ENCODE results near the gene KLHL29. TPM values are rescaled to one million over a fixed set of nuclear protein-coding genes. Genes with fewer than 3 reads are reported as not detected.

The KLHL29 gene
- total RNA-seq, 1 experiment from 2014 or later, result 7.7 TPM

- intact Hi-C loops (cut with micrococcal nuclease; ENCODE audit: unreplicated experiment) (no loop called here), in situ Hi-C loops (cut with HindIII; ENCODE audit: low pct_unique_long_range_greater_than_20kb, low sequenced_read_pairs) (no loop called here)
- H3K36me3 ChIP-seq (ENCODE audit: control insufficient read depth, insufficient read depth, low read length), result no peaks in the 10 kb centered on the region
- H3K27me3 ChIP-seq (ENCODE audit: control insufficient read depth, insufficient read depth, low read length), result no peaks in the 10 kb centered on the region
- H3K27ac ChIP-seq (ENCODE audit: low read length), result no peak overlapping the region
- H3K4me3 ChIP-seq (ENCODE audit: low read depth in 2 of 2, low read length in 2 of 2), result no peak overlapping the region
- no peaks in the 10 kb centered on the region for H3K9me3 ChIP-seq (ENCODE audit: control insufficient read depth, insufficient read depth, low read depth, low read length)
- BruUV-seq (replicated peaks), result no TSS peak
- DNase-seq (ENCODE audit: low read depth, low spot score) (no peak), ATAC-seq (no peak)
- ChIA-PET POLR2A (no interaction called here), CTCF (no interaction called here)
- peaks cover 6% of the 10 kb centered on the region for H3K4me1 ChIP-seq (ENCODE audit: control insufficient read depth, insufficient read depth, low read length)
- no peak for TF ChIP-seq CTCF (IDR thresholded peaks at IDR 0.05)
- TF ChIP-seq REST (IDR thresholded peaks at IDR 0.05; ENCODE audit: insufficient read depth in 1 of 2, low read depth in 2 of 2, low read length in 1 of 2), result no peak
- no peak for TF ChIP-seq SIN3A (IDR thresholded peaks at IDR 0.05; ENCODE audit: borderline replicate concordance, insufficient read depth, low read depth, low read length)
- TF ChIP-seq TCF7L2 (IDR thresholded peaks at IDR 0.05; ENCODE audit: low read depth, low read length), result no peak
- no peak for TF ChIP-seq POLR2AphosphoS5 (IDR thresholded peaks at IDR 0.05; ENCODE audit: low read depth, low read length)
Observed at GRCh38 chr2:23543728-23544127, 158.7 kb downstream of the KLHL29 start.

- Histone ChIP-seq H3K27ac (ENCODE audit: low read length) (no peak overlapping the region), H3K9me3 (ENCODE audit: control insufficient read depth, insufficient read depth, low read depth, low read length) (no peaks in the 10 kb centered on the region), H3K36me3 (ENCODE audit: control insufficient read depth, insufficient read depth, low read length) (no peaks in the 10 kb centered on the region), H3K27me3 (ENCODE audit: control insufficient read depth, insufficient read depth, low read length) (no peaks in the 10 kb centered on the region), H3K4me3 (ENCODE audit: low read depth in 2 of 2, low read length in 2 of 2) (no peak overlapping the region), H3K4me1 (ENCODE audit: control insufficient read depth, insufficient read depth, low read length) (peaks cover 16% of the 10 kb centered on the region)
- TF ChIP-seq CTCF (IDR thresholded peaks at IDR 0.05) (no peak), TCF7L2 (IDR thresholded peaks at IDR 0.05; ENCODE audit: low read depth, low read length) (no peak), SIN3A (IDR thresholded peaks at IDR 0.05; ENCODE audit: borderline replicate concordance, insufficient read depth, low read depth, low read length) (no peak), POLR2AphosphoS5 (IDR thresholded peaks at IDR 0.05; ENCODE audit: low read depth, low read length) (no peak), REST (IDR thresholded peaks at IDR 0.05; ENCODE audit: insufficient read depth in 1 of 2, low read depth in 2 of 2, low read length in 1 of 2) (no peak)
- intact Hi-C loops (cut with micrococcal nuclease; ENCODE audit: unreplicated experiment), result no loop called here
- ChIA-PET CTCF (no interaction called here), POLR2A (no interaction called here)
- ATAC-seq, result no peak
- no peak for DNase-seq (ENCODE audit: low read depth, low spot score)
- no TSS peak for BruUV-seq (replicated peaks)
- in situ Hi-C loops (cut with HindIII; ENCODE audit: low pct_unique_long_range_greater_than_20kb, low sequenced_read_pairs), result no loop called here
Observed at GRCh38 chr2:23544589-23545295, 159.8 kb downstream of the KLHL29 start.

Data from Panc1 (cell line).